Stimulated activated memory B cell treated with anti-CD40 and anti-IgM and Interleukin-4, amounts not matched to agents 10 μg/mL and 1 μg/mL and 100 μg/mL, for 72 hours (primary cell): ENCODE data around the gene CAPZA1.

Experiments used
- ATAC-seq: fragments of 150-1000 bp; cut with Tn5 transposase; 2 replicates; pipeline ENCODE4 v1.10.0; 2021
- H3K27ac Mint-ChIP-seq: one replicate; pipeline ENCODE4 v1.8.0; 2022; ENCODE audit warnings: mild to moderate bottlenecking, mixed read lengths
- H3K27me3 Mint-ChIP-seq: one replicate; pipeline ENCODE4 v1.8.0; 2022; ENCODE audit warnings: mixed read lengths
- H3K36me3 Mint-ChIP-seq: one replicate; pipeline ENCODE4 v1.8.0; 2022; ENCODE audit warnings: mixed read lengths
- H3K4me1 Mint-ChIP-seq: one replicate; pipeline ENCODE4 v1.8.0; 2022; ENCODE audit warnings: mixed read lengths
- H3K4me3 Mint-ChIP-seq: one replicate; pipeline ENCODE4 v1.8.0; 2022; ENCODE audit warnings: mild to moderate bottlenecking, moderate library complexity, mixed read lengths
- H3K9me3 Mint-ChIP-seq: one replicate; pipeline ENCODE4 v1.8.0; 2022; ENCODE audit warnings: mixed read lengths

The CAPZA1 gene

DNA sequence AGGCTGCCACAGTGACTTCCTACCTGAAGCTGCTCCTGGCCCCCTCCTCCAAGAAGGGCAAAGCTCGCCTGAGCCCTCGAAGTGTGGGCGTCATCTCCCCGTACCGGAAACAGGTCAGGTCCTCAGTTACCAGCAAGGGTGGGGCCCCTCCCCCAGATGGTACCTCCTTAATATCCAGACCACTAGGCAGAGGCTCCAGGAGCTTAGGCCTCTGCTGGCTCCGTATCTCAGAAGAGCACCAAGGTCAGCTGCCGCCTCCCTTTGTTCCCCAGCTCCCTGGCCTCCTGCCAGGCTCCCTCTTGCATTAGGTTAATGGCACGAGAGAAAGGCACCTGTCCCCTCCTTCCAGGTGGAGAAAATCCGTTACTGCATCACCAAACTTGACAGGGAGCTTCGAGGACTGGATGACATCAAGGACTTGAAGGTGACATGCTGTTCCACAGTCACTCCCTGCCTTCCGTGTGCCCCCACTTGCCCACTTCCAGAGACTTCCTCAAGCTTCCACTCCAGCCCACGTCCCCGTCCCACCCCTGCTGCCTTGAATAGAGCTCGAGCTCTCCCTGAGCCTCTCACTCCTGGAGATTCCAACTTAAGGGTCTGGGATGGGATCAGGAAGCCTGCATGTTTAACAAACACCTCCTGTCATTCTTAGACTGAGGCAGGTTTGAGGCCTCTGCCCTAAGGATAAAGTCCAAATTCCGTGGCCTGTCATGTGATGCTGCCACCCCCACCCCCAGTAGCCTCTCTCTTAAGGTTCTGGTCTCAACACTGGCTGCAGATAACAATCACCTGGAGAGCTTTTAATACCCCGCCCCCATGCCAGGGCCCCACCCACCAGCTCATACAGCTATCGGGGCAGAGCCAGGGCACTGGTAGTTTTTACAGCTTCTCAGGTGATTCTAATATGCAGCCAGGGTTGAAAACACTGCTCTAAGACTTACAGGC, 79.0 kb downstream of the CAPZA1 start:
- Mint-ChIP-seq H3K27me3 (no peaks in the 10 kb centered on the region), H3K27ac (peak overlapping the region; percentile 52), H3K9me3 (no peaks in the 10 kb centered on the region), H3K4me1 (peaks cover 56% of the 10 kb centered on the region), H3K4me3 (no peak overlapping the region), H3K36me3 (peaks cover 7% of the 10 kb centered on the region)
- no peak for ATAC-seq

DNA sequence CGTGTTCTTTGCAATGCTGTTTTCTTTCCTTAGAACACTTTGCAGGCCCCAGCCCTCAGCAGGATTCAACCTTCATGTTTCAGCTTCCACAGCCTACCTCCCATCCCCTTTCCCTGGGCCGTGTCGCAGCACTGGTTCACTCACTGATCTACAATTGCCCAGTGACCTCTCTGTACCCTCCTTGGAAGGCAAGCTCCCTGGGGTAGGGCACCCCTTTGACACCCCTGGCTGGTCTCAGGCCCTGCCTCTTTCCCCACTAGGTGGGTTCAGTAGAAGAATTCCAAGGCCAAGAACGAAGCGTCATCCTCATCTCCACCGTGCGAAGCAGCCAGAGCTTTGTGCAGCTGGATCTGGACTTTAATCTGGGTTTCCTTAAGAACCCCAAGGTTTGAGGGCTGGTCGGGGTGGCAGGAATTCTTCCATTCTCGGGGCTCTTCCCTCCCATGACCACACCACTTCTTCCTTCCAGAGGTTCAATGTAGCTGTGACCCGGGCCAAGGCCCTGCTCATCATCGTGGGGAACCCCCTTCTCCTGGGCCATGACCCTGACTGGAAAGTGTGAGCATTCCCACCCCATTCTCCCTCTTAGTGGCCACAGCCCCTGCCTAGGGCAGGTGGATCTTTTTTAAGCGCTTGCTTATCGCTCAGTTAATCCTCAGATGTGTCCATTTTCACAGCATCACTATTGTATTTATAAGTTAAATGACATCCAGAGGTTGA, 80.0 kb downstream of the CAPZA1 start:
- H3K4me1 Mint-ChIP-seq: peaks cover 64% of the 10 kb centered on the region
- no peak for ATAC-seq
- no peaks in the 10 kb centered on the region for H3K27me3 Mint-ChIP-seq
- H3K9me3 Mint-ChIP-seq: no peaks in the 10 kb centered on the region
- H3K27ac Mint-ChIP-seq: peak overlapping the region; percentile 52
- no peak overlapping the region for H3K4me3 Mint-ChIP-seq
- peaks cover 7% of the 10 kb centered on the region for H3K36me3 Mint-ChIP-seq

DNA sequence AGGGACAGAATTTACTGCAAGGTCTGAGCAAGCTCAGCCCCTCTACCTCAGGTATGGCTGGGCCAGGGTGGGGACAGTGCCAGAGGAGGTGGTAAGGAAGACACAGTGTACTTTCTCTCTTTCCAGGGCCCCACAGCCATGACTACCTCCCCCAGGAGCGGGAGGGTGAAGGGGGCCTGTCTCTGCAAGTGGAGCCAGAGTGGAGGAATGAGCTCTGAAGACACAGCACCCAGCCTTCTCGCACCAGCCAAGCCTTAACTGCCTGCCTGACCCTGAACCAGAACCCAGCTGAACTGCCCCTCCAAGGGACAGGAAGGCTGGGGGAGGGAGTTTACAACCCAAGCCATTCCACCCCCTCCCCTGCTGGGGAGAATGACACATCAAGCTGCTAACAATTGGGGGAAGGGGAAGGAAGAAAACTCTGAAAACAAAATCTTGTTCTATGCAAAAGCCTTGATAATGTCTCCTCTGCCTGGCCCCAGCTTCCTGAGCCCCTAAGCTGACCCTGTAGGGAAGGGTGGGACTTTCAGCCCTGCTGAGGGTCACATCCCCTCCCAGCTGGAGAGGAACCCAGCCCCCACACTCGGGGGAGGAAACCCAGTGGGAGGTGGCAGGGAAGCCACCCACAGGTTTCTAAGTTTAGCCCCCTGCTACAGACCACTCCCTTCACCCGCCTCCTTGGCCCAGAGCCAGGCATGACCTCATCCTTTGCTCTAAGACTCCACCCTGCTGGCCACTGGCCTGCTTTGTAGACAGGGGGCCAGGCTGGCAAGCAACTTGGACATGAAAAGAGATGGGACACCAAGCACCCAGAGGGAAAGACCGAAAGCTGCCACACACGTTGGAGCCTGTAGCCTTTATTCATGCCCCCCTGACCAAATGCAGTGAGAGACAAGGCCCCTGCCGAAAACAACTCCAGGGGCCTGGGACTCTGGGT, 80.9 kb downstream of the CAPZA1 start:
- H3K27me3 Mint-ChIP-seq: no peaks in the 10 kb centered on the region
- H3K27ac Mint-ChIP-seq: peak overlapping the region; percentile 52
- no peak overlapping the region for H3K4me3 Mint-ChIP-seq
- H3K4me1 Mint-ChIP-seq: peaks cover 74% of the 10 kb centered on the region
- H3K36me3 Mint-ChIP-seq: peaks cover 7% of the 10 kb centered on the region
- peak; percentile 66 for ATAC-seq
- H3K9me3 Mint-ChIP-seq: no peaks in the 10 kb centered on the region

DNA sequence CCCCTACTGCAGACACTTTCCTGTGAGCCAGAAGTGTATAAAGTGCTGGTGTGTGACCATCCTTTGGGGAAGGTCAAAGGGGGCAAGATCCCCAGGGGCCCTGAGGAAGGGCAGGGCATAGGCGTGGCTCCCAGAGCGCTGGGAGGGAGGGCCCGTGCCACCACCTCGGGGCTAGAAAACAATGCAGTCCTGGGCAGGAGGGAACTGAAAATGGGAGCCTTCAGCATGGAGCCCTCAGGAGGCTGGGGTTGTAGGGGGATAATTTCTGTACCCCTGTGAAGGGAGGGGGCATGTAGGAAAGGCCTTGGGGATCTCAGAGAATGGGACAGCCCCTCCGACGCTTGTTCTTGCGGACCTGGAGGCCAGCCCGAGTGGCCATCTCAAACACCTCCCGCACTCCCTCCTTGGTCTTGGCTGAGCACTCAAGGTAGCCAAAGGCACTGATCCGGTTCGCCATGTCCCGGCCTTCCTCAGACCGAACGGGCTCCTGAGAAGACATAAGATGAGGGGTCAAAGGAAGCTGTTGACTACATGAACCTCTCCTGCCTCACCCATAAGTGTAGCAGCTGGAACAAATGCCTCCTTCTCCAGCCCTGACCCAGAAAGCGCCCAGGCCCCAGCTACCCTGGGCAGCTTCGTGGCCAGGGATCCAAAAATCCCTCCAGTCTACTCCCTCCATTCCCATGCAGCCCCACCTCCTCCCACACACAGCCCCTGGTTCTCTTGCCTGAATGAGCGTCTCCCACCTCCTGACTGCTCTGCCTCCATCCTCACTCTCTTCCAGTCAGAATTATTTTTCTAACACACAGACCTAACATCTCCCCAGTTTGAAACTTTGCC, 81.8 kb downstream of the CAPZA1 start:
- no peaks in the 10 kb centered on the region for H3K9me3 Mint-ChIP-seq
- peak overlapping the region; percentile 52 for H3K27ac Mint-ChIP-seq
- no peak for ATAC-seq
- peaks cover 7% of the 10 kb centered on the region for H3K36me3 Mint-ChIP-seq
- no peaks in the 10 kb centered on the region for H3K27me3 Mint-ChIP-seq
- H3K4me1 Mint-ChIP-seq: peaks cover 77% of the 10 kb centered on the region
- H3K4me3 Mint-ChIP-seq: no peak overlapping the region

DNA sequence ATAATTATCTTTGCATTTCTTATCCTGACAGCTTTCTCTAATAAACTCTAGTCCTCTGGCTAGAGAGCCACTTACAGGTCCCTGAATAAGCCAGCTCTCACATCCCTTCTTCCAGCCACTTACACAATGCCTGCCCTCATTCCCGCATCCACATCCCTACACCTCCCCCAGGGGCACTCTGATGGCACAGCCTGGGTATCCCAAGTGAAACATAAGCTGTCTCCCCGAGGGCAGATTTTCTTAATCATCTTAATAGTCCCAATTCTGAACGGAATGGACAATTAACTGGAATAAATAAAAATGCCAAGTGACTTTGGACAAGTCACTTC, 82.4 kb downstream of the CAPZA1 start:
- Mint-ChIP-seq H3K4me3 (no peak overlapping the region), H3K9me3 (no peaks in the 10 kb centered on the region), H3K27ac (peak overlapping the region; percentile 52), H3K36me3 (peaks cover 7% of the 10 kb centered on the region), H3K4me1 (peaks cover 77% of the 10 kb centered on the region), H3K27me3 (no peaks in the 10 kb centered on the region)
- ATAC-seq: no peak

DNA sequence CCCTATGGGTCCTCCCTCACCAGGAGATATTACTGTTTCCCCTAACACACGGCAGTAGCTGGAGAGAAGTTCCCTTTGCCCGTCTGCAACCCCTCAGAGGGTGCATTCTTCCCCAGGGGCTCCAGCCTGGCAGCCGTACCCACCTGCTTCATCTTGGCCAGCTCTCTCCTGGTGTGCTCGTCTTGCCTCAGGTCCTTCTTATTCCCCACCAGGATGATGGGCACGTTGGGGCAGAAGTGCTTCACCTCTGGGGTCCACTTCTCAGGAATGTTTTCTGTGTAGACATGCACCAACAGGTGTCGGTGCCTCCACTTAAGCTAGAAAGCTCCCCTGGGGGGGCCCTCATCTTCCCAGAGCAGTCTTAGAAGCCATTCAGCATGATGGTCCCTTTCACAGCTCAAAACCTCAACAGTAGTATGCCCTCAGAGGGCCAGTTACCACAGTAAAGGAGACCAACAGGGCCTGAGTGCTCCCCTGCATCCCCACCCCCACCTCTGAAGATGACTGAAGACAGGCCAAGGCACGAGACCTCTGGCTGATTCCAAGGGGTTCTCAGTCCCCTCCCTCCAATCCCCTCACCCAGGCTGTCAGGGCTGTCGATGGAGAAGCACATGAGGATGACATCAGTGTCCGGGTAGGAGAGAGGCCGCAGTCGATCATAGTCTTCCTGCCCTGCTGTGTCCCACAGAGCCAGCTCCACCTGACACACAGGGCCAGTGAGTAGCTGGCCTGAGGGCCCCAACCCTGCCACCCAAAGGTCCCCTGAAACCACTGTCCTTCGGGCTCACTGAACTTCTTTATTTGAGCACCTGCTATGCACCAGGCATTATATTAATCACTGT, 83.0 kb downstream of the CAPZA1 start:
- Mint-ChIP-seq H3K27ac (peak overlapping the region; percentile 52), H3K4me3 (no peak overlapping the region), H3K27me3 (no peaks in the 10 kb centered on the region), H3K4me1 (peaks cover 79% of the 10 kb centered on the region), H3K9me3 (no peaks in the 10 kb centered on the region), H3K36me3 (peaks cover 7% of the 10 kb centered on the region)
- no peak for ATAC-seq

DNA sequence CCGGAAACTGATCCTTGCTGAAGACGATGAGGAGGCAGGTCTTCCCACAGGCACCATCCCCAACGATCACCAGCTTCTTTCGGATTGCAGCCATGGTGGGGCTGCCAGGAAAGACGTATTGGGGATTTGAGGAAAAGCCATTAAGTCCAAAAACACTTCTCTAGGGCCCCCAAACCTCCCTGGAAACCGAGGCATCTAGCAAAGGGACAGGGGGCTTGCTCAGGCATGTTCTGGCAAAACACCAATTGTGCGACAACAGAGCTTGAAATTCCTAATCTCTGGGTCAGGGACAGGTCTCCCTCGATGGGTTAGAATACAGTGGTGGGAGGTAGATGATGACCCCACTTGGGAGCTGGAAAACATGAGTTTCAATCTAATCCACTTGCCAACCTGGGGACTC, 84.1 kb downstream of the CAPZA1 start:
- Mint-ChIP-seq H3K27me3 (no peaks in the 10 kb centered on the region), H3K27ac (no peak overlapping the region), H3K9me3 (no peaks in the 10 kb centered on the region), H3K36me3 (peaks cover 7% of the 10 kb centered on the region), H3K4me1 (peaks cover 78% of the 10 kb centered on the region), H3K4me3 (no peak overlapping the region)
- ATAC-seq: no peak

DNA sequence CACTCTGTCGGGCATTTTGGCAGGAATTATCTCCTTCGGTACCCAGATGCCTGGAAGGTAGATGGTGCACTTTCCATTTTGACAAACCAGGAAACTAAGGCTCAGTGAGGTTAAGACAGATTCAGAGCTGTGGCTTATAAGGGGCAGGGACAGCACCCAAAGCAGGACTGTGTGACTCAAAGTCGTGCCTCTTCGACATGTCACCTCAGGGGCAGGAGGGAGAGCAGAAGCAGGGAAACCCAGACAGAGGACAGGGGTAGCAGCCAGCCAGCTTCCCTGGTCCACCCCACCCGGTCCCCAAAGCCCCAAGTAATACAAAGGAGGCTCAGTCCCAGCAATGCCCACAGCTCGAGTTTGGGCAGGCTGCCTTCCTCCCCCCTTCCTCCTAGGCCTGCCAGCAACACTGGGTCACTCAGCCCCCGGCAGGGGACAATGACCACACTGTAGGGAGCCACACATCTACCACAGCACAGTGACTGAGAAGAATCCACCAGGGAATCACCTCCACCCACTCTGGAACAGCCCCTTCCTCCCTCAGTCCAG, 84.8 kb downstream of the CAPZA1 start:
- Mint-ChIP-seq H3K27me3 (no peaks in the 10 kb centered on the region), H3K4me1 (peaks cover 72% of the 10 kb centered on the region)
- no peak for ATAC-seq

DNA sequence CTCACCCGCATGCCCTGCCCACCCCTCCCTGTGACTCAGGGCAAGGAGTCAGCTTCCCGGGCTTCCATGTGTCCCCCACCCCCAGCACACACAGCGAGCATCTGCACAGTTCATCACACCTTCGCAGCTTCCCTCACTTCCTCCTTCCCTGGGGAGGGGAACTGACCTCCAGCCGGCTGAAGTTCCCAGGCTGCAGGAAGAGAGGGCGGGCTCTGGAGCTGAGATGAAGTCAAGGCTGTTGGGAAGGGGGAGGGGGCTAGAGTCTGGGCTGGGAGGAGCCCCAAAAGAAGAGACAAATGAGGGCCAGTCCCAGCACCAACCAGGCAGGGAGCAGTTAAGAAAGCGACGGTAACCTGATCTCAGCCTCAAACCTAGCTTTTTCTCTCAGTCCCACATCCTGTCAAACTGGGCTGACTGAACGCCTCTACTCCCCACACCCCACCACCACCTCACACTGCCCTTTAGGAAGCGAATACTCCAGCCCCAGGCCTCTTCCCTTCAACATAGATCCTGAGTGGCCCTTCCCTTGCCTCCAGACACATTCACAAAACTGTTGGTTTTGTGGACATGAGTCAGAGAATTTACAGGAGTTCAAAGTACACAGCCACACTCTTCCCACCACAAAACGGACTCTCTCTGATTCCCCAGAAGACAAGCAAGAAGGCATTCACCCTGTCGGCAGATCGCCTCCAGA, 85.4 kb downstream of the CAPZA1 start:
- Mint-ChIP-seq H3K4me1 (peaks cover 70% of the 10 kb centered on the region), H3K4me3 (peak overlapping the region; percentile 77), H3K27ac (peak overlapping the region; percentile 69), H3K27me3 (no peaks in the 10 kb centered on the region), H3K9me3 (no peaks in the 10 kb centered on the region), H3K36me3 (peaks cover 7% of the 10 kb centered on the region)
- ATAC-seq: peak; percentile 45

More for the DNA sequence above, 84.8 kb downstream of the CAPZA1 start:
- no peak overlapping the region for H3K4me3 Mint-ChIP-seq
- H3K36me3 Mint-ChIP-seq: peaks cover 7% of the 10 kb centered on the region
- no peaks in the 10 kb centered on the region for H3K9me3 Mint-ChIP-seq
- H3K27ac Mint-ChIP-seq: peak overlapping the region; percentile 69

DNA sequence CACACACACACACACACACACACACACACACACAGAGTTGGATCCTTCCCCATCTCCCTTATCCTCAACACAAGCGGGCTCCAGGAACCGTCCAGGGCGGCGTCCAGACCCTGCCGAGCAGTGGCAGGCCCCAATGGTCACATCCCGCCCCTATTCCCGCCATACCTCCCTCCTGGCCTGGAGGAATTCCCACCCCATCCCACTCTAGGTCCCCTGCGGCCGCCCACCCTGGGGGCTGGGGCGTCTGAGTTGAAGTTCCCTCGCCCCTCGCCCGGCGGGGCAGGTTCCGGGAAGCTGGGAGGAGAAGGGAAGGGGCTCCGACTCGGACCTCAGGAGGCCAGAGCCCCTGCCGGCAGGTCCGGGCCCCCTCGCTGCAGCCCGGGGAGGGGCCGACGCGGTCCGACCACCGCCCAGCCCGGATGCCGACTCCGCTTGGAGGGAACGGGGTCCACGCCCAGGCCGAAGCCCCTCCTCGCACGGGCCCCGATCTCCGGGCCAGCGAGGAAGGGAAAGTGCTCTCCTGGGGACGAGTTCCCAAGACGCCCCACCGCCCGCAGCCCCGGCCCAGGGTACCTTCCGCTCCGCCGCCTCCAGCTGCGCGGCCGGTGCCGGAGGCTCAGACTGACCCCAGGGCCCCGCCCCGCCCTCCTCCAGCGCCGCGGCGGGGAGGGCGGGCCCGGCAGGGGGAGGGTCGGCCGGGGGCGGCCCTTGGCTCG, 87.0 kb downstream of the CAPZA1 start, which contains the start of gene RHOC:
RHOC (minus strand) TSS at position 623 of the 716 bp plus-strand sequence. CDS start 3,328 bp downstream, outside the sequence.
- Mint-ChIP-seq H3K27me3 (no peaks in the 10 kb centered on the region), H3K4me3 (peak within 1 kb of the TSS; percentile 77), H3K4me1 (peaks cover 54% of the 10 kb centered on the region), H3K36me3 (peaks cover 6% of the 10 kb centered on the region), H3K9me3 (no peaks in the 10 kb centered on the region), H3K27ac (peak within 1 kb of the TSS; percentile 69)
- peak; percentile 87 for ATAC-seq

DNA sequence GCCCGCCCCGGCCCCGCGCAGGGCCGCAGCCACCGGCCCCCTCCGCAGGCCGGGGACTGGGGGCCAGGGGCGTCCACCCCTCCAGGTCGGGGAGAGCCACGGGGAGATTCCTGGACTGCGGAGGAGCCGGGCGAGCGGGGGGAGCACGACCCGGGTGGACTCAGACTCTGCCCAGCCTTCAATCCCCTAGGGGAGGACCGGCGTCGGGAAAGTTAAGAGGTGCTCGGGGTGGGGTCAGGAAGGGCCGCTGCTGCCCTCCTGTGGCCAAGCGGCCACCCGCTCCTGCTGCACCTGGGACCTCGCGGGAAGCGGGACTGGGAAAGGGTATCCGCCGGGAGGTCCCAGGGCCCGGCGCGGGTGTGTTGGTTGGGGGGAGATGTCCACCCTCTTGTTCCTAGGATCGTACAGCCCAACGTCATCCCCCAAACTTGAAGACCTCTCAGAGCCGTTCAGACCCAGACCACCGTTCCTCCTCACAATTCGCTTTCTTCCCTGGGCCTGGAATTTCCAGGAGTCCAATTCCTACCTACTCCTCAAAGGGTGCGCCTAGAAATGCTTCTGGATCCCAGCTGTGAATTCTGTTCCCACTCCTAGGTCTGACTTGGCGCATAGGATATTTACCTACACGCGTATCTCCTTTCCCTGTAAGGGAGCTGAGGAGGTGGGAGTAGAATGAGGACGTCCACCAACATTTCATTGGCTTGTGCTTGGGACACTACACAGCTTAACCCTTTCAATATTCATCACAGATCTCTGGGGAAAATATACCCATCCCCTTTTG, 87.8 kb downstream of the CAPZA1 start:
- Mint-ChIP-seq H3K27me3 (no peaks in the 10 kb centered on the region), H3K9me3 (no peaks in the 10 kb centered on the region), H3K4me1 (peaks cover 53% of the 10 kb centered on the region), H3K4me3 (peak overlapping the region; percentile 77), H3K27ac (peak overlapping the region; percentile 49), H3K36me3 (no peaks in the 10 kb centered on the region)
- ATAC-seq: peak; percentile 85

DNA sequence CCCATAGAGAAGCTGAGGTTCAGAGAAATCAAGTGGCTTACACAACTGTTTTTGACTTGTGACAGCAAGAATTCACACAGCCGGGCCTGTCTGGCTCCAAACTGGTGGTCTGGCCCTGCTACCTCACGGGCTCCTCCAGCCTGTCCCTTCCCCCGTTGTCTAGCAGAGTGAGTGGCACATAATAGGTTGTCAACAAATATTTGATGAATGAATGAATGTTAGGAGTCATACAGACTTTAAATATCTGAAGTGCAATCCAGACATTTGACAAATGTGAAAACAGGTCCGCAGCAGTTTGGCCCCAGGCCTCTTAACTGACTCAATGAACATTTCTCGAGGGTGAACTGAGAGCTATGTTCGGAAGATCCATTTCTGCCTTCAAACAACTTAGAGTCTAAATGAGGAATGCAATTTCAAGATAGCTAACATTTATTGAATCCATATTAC, 88.4 kb downstream of the CAPZA1 start:
- H3K4me3 Mint-ChIP-seq: peak overlapping the region; percentile 77
- H3K27ac Mint-ChIP-seq: peak overlapping the region; percentile 49
- no peaks in the 10 kb centered on the region for H3K9me3 Mint-ChIP-seq
- ATAC-seq: no peak
- H3K36me3 Mint-ChIP-seq: no peaks in the 10 kb centered on the region
- no peaks in the 10 kb centered on the region for H3K27me3 Mint-ChIP-seq
- peaks cover 51% of the 10 kb centered on the region for H3K4me1 Mint-ChIP-seq
